Stimulated activated CD4-positive, alpha-beta T cell treated with anti-CD3 and anti-CD28 coated beads, Interleukin-4, amount 100 ng/mL, for 4 hours (primary cell): Measurements from ENCODE around the gene VWA5A.
"Not testable (repeated sequence)": the region's sequence is repeated elsewhere in the genome, so short reads cannot be mapped to it uniquely, and the experiment has no call there.

Experiments
- DNase-seq, 2 experiments: peaks; one replicate each; pipeline ENCODE4 v3.0.0-alpha.2; 2020

Gene VWA5A

GRCh38 chr11:124096364-124096763 is 18.9 kb upstream of the VWA5A start:
- DNase-seq = no peak

- DNase-seq = no peak
Measured at GRCh38 chr11:124098141-124098540, 17.1 kb upstream of the VWA5A start.

- DNase-seq = no peak
Measured at GRCh38 chr11:124101737-124102136, 13.5 kb upstream of the VWA5A start.

GRCh38 chr11:124108156-124108555 is 7.1 kb upstream of the VWA5A start:
- DNase-seq = no peak

- DNase-seq = no peak
Measured at GRCh38 chr11:124109377-124109776, 5.9 kb upstream of the VWA5A start.

- DNase-seq = no peak
Measured at GRCh38 chr11:124110201-124110600, 5.0 kb upstream of the VWA5A start.

- DNase-seq = no peak
Measured at GRCh38 chr11:124113890-124114289, 1.4 kb upstream of the VWA5A start.

- DNase-seq = no peak
Measured at GRCh38 chr11:124115782-124116616, 749 bp downstream of the VWA5A start.

GRCh38 chr11:124119103-124119502 is 3.9 kb downstream of the VWA5A start:
- no peak for DNase-seq

GRCh38 chr11:124120891-124121290 is 5.6 kb downstream of the VWA5A start:
- no peak for DNase-seq

GRCh38 chr11:124122123-124122522 is 6.9 kb downstream of the VWA5A start:
- DNase-seq = no peak

- DNase-seq = no peak
Measured at GRCh38 chr11:124123622-124124021, 8.4 kb downstream of the VWA5A start.

- not testable (repeated sequence) for DNase-seq
Measured at GRCh38 chr11:124127134-124127533, 11.9 kb downstream of the VWA5A start.

- DNase-seq = no peak
Measured at GRCh38 chr11:124143034-124143433, 27.8 kb downstream of the VWA5A start.

GRCh38 chr11:124147951-124148350 is 32.7 kb downstream of the VWA5A start:
- no peak for DNase-seq

- DNase-seq = no peak
Measured at GRCh38 chr11:124150684-124151083, 35.4 kb downstream of the VWA5A start.

- no peak for DNase-seq
Measured at GRCh38 chr11:124152770-124153407, 37.6 kb downstream of the VWA5A start.

- DNase-seq = no peak
Measured at GRCh38 chr11:124153821-124154220, 38.6 kb downstream of the VWA5A start.

- DNase-seq = no peak
Measured at GRCh38 chr11:124159481-124159880, 44.2 kb downstream of the VWA5A start.

- DNase-seq = no peak
Measured at GRCh38 chr11:124160986-124161385, 45.7 kb downstream of the VWA5A start.

GRCh38 chr11:124167826-124168231 is 52.6 kb downstream of the VWA5A start:
- no peak for DNase-seq

GRCh38 chr11:124168796-124169195 is 53.5 kb downstream of the VWA5A start:
- DNase-seq = no peak

GRCh38 chr11:124170315-124170714 is 55.1 kb downstream of the VWA5A start:
- not testable (repeated sequence) for DNase-seq

GRCh38 chr11:124170801-124171586 is 55.7 kb downstream of the VWA5A start:
- no peak for DNase-seq
